ENCODE measurements around the gene TSPEAR. TPM values are rescaled to one million over a fixed set of nuclear protein-coding genes. Genes with fewer than 3 reads are reported as not detected.
"Not testable (repeated sequence)": the region's sequence is repeated elsewhere in the genome, so short reads cannot be mapped to it uniquely, and the experiment has no call there.

Gene TSPEAR
- total and polyA plus RNA-seq, 8 donors: 0.05 to 0.29 (median 0.12) TPM; not detected in 4

DNA sequence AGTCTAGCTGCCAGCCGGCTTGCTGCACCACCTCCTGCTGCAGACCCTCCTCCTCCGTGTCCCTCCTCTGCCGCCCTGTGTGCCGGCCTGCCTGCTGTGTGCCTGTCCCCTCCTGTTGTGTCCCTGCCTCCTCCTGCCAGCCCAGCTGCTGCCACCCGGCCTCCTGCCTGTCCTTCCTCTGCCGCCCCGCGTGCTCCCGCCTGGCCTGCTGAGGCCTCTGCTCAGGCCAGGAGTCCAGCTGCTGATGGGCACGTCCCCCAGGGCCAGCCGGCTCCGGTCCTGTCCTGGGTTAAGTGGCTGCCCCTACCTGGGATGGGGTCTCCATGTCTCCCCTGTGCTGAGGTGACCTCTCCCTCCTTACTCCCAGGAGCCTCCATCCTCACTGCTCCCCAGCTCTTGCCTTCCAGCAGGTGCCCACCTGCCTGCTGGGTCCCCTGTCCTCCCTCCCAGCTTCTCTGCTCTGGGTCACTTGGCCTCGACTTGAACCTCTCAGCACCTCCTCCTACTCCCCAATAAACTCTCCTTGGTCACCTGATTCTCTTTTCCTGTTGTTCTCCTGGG is 98.6 kb downstream of the TSPEAR start:
- peaks cover 0 to 49% (median 0%) of the 10 kb centered on the region in 3 donors for H3K27me3 ChIP-seq
- no peaks in the 10 kb centered on the region for H3K36me3 ChIP-seq
- H3K4me3 ChIP-seq: no peak overlapping the region
- H3K9me3 ChIP-seq: peaks cover 4 to 34% (median 28%) of the 10 kb centered on the region in 4 donors
- no peaks in the 10 kb centered on the region for H3K4me1 ChIP-seq
- TF ChIP-seq, protein P1, sequence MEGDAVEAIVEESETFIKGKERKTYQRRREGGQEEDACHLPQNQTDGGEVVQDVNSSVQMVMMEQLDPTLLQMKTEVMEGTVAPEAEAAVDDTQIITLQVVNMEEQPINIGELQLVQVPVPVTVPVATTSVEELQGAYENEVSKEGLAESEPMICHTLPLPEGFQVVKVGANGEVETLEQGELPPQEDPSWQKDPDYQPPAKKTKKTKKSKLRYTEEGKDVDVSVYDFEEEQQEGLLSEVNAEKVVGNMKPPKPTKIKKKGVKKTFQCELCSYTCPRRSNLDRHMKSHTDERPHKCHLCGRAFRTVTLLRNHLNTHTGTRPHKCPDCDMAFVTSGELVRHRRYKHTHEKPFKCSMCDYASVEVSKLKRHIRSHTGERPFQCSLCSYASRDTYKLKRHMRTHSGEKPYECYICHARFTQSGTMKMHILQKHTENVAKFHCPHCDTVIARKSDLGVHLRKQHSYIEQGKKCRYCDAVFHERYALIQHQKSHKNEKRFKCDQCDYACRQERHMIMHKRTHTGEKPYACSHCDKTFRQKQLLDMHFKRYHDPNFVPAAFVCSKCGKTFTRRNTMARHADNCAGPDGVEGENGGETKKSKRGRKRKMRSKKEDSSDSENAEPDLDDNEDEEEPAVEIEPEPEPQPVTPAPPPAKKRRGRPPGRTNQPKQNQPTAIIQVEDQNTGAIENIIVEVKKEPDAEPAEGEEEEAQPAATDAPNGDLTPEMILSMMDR (IDR thresholded peaks at IDR 0.05): no peak
- TF ChIP-seq EP300 (IDR thresholded peaks at IDR 0.05): no peak
- TF ChIP-seq POLR2AphosphoS5 (IDR thresholded peaks at IDR 0.05): no peak
- no peak for TF ChIP-seq POLR2A (IDR thresholded peaks at IDR 0.05)
- WGBS, 5 donors: 79 to 85% (median 81%) methylated on average over 13 of the region's 13 CpGs
- intact Hi-C loops (cut with DNase I; ENCODE audit: low total_unique reads): no loop called here
- DNase-seq: no peak
- no peak overlapping the region for H3K27ac ChIP-seq

DNA sequence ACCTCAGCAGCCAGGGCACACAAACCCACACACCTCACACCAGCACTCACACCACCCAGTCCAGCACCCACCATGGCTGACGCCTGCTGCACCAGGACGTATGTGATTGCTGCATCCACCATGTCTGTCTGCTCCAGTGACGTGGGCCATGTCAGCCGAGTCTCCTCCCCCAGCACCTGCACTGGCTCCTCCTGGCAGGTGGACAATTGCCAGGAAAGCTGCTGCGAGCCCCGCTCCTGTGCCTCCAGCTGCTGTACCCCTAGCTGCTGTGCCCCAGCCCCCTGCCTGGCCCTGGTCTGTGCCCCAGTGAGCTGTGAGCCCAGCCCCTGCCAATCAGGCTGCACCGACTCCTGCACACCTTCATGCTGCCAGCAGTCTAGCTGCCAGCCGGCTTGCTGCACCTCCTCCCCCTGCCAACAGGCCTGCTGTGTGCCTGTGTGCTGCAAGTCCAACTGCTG is 99.3 kb downstream of the TSPEAR start, which contains the start of gene KRTAP10-8:
TSS of gene KRTAP10-8 (plus strand) at position 51 of the 458 bp plus-strand sequence. CDS start at position 73, 22 bp downstream.
- 79 to 90% (median 81%) methylated on average over 7 to 8 of the region's 8 CpGs for WGBS, 5 donors
- intact Hi-C loops (cut with DNase I; ENCODE audit: low total_unique reads): no loop called here
- TF ChIP-seq POLR2A (IDR thresholded peaks at IDR 0.05): no peak
- TF ChIP-seq, protein P1 (IDR thresholded peaks at IDR 0.05): no peak
- no peak for TF ChIP-seq POLR2AphosphoS5 (IDR thresholded peaks at IDR 0.05)
- TF ChIP-seq EP300 (IDR thresholded peaks at IDR 0.05): no peak

DNA sequence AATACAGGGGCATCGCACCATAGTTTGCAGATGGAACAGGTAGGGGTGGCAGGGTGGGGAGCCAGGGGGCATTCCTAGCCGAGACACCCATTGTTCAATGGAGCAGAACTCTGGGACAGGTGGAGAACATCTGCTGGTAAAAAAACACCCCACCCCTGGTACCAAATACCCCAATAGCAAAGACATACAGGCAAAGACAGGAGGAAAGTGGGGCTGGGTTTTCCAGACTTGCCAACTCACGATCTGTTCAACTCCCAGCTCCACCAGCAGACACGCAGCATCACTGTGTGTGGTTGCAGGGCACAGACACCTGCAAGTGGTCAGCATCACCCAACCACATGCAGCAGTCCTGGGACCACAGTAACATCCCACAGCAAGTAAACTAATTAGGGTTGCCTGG is 99.8 kb downstream of the TSPEAR start:
- Histone ChIP-seq H3K36me3 (no peaks in the 10 kb centered on the region), H3K9me3 (peaks cover 4 to 34% (median 31%) of the 10 kb centered on the region in 4 donors), H3K4me3 (no peak overlapping the region), H3K4me1 (no peaks in the 10 kb centered on the region), H3K27me3 (peaks cover 0 to 46% (median 0%) of the 10 kb centered on the region in 3 donors), H3K27ac (no peak overlapping the region)
- intact Hi-C loops (cut with DNase I; ENCODE audit: low total_unique reads): no loop called here
- DNase-seq: no peak
- TF ChIP-seq, protein P1 (IDR thresholded peaks at IDR 0.05): no peak
- no peak for TF ChIP-seq EP300 (IDR thresholded peaks at IDR 0.05)
- no peak for TF ChIP-seq POLR2A (IDR thresholded peaks at IDR 0.05)
- TF ChIP-seq POLR2AphosphoS5 (IDR thresholded peaks at IDR 0.05): no peak
- 74 to 83% (median 80%) methylated on average over 2 to 4 of the region's 4 CpGs for WGBS, 5 donors

More for the DNA sequence above, 99.3 kb downstream of the TSPEAR start, which contains the start of gene KRTAP10-8:
- H3K36me3 ChIP-seq: no peaks in the 10 kb centered on the region
- no peak within 1 kb of the TSS for H3K27ac ChIP-seq
- no peaks in the 10 kb centered on the region for H3K4me1 ChIP-seq
- DNase-seq: no peak
- H3K27me3 ChIP-seq: peaks cover 0 to 47% (median 0%) of the 10 kb centered on the region in 3 donors
- H3K9me3 ChIP-seq: peaks cover 4 to 34% (median 28%) of the 10 kb centered on the region in 4 donors
- no peak within 1 kb of the TSS for H3K4me3 ChIP-seq

DNA sequence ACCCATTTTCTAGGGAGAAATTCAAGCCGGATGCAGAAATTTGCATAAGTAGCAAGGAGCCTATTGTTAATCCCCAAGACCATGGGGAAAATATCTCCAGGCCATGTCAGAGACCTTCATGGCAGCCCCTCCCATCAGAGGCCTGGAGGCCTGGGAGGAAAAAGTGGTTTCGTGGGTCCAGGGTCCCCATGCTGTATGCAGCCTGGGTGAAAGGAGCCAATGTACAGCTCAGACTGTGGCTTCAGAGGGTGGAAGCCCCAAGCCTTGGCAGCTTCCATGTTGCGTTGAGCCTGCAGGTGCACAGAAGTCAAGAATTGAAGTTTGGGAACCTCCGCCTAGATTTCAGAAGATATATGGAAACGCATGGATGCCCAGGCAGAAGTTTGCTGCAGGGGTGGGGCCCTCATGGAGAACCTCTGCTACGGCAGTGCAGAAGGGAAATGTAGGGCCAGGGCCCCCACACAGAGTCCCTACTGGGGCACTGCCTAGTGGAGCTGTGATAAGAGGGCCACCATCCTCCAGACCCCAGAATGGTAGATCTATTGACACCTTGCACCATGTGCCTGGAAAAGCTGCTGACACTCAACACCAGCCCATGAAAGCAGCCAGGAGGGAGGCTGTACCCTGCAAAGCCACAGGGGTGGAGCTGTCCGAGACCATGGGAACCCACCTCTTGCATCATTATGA is 101.1 kb downstream of the TSPEAR start:
- intact Hi-C loops (cut with DNase I; ENCODE audit: low total_unique reads); H3K4me1 ChIP-seq; H3K36me3 ChIP-seq; DNase-seq; H3K27ac ChIP-seq; H3K4me3 ChIP-seq: not testable (repeated sequence)
- Histone ChIP-seq H3K9me3 (peaks cover 4 to 36% (median 32%) of the 10 kb centered on the region in 4 donors), H3K27me3 (peaks cover 0 to 39% (median 0%) of the 10 kb centered on the region in 3 donors)
- WGBS, 5 donors: 89 to 97% (median 94%) methylated on average over 7 of the region's 7 CpGs
